Measurements from ENCODE around the gene AGTRAP. TPM values are rescaled to one million over a fixed set of nuclear protein-coding genes. Genes with fewer than 3 reads are reported as not detected.

Gene AGTRAP
- polyA plus RNA-seq, 3 donors = 420 to 938 (median 842) TPM

DNA sequence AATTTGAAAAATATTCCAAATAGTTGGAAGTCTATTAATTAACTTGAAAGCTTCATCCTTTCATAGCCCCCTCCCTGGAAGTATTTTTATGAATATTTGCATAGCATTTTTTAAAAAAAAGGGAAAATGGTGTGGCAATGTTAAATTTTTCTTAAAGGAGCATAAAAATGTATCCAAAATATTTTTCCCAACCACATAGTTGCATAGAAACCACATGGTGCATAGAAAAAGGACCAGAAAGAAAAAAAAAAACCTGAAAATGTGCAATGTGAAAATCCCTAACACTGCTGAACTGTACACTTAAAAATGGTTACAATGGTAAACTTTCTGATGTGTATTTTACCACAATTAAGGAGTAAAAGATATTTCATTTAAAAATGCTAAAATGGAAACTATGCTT, 34.1 kb downstream of the AGTRAP start:
- H3K4me1 Mint-ChIP-seq = peaks cover 6% of the 10 kb centered on the region
- Histone ChIP-seq H3K36me3 (replicated peaks in 1 of 2; ENCODE audit: control insufficient read depth in 1 of 2, insufficient read depth in 2 of 2, low read length in 2 of 2) (no peaks in the 10 kb centered on the region), H3K4me3 (replicated peaks in 1 of 3; ENCODE audit: low read depth in 2 of 3, low read length in 3 of 3) (no peak overlapping the region), H3K4me1 (ENCODE audit: control insufficient read depth in 1 of 2, insufficient read depth in 2 of 2, low read length in 2 of 2) (peaks cover 4 to 10% of the 10 kb centered on the region in 2 donors), H2AFZ (ENCODE audit: insufficient read depth, low read depth, low read length, poor library complexity, severe bottlenecking) (no peak overlapping the region), H3K79me2 (ENCODE audit: insufficient read depth, low read length) (no peaks in the 10 kb centered on the region), H3K4me2 (replicated peaks; ENCODE audit: extremely low read depth, low read length, poor library complexity, severe bottlenecking) (no peak overlapping the region), H3K27me3 (ENCODE audit: control insufficient read depth in 2 of 2, insufficient read depth in 2 of 2, low read length in 2 of 2) (no peaks in the 10 kb centered on the region), H3K9me3 (replicated peaks in 1 of 2; ENCODE audit: control insufficient read depth in 1 of 2, insufficient read depth in 1 of 2, low read length in 2 of 2) (no peaks in the 10 kb centered on the region), H3K27ac (ENCODE audit: low read depth in 1 of 2, low read length in 2 of 2) (no peak overlapping the region), H3K9ac (ENCODE audit: insufficient read depth, low read length, poor library complexity, severe bottlenecking) (no peak overlapping the region), H4K20me1 (ENCODE audit: insufficient read depth, low read length) (no peaks in the 10 kb centered on the region)
- H3K9me3 Mint-ChIP-seq = no peaks in the 10 kb centered on the region
- H3K36me3 Mint-ChIP-seq = no peaks in the 10 kb centered on the region
- no peak for DNase-seq
- H3K4me3 Mint-ChIP-seq = no peak overlapping the region
- TF ChIP-seq, protein P1, sequence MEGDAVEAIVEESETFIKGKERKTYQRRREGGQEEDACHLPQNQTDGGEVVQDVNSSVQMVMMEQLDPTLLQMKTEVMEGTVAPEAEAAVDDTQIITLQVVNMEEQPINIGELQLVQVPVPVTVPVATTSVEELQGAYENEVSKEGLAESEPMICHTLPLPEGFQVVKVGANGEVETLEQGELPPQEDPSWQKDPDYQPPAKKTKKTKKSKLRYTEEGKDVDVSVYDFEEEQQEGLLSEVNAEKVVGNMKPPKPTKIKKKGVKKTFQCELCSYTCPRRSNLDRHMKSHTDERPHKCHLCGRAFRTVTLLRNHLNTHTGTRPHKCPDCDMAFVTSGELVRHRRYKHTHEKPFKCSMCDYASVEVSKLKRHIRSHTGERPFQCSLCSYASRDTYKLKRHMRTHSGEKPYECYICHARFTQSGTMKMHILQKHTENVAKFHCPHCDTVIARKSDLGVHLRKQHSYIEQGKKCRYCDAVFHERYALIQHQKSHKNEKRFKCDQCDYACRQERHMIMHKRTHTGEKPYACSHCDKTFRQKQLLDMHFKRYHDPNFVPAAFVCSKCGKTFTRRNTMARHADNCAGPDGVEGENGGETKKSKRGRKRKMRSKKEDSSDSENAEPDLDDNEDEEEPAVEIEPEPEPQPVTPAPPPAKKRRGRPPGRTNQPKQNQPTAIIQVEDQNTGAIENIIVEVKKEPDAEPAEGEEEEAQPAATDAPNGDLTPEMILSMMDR (IDR thresholded peaks at IDR 0.05) = no peak
- no peak overlapping the region for H3K27ac Mint-ChIP-seq
- H3K27me3 Mint-ChIP-seq (ENCODE audit: low read depth in 3 of 3) = peaks cover 0 to 5% (median 0%) of the 10 kb centered on the region in 3 donors
- intact Hi-C loops (cut with micrococcal nuclease) = no loop called here

DNA sequence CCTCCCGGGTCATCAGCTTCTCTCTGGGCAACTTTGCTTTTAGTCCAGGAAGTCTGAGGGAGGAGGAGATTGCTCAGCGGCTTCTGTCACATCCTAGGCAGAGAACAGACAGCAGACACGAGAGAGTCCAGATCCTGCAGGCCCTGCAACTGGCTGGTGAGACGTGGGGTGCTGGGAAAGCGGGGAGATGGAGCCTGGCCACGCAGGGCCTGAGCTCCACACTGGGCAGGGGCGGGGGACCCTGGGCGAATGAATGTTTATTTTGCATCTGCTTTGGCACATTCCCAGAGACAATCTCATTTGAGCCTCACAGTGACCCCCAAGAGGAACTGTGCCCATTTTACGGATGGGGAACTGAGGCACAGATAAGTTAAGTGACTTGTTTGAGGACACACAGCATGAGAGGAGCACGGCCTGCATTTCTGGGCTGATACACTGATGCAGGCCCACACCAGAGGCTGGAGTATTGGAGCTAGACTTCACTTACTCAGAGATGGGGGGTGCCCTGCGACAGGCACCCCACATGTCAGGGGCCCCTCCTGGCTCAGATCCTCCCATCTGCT, 35.6 kb downstream of the AGTRAP start:
- intact Hi-C loops (cut with micrococcal nuclease) = no loop called here
- Histone ChIP-seq H3K9me3 (replicated peaks in 1 of 2; ENCODE audit: control insufficient read depth in 1 of 2, insufficient read depth in 1 of 2, low read length in 2 of 2) (no peaks in the 10 kb centered on the region), H4K20me1 (ENCODE audit: insufficient read depth, low read length) (no peaks in the 10 kb centered on the region), H3K4me1 (ENCODE audit: control insufficient read depth in 1 of 2, insufficient read depth in 2 of 2, low read length in 2 of 2) (peaks cover 4 to 10% of the 10 kb centered on the region in 2 donors), H2AFZ (ENCODE audit: insufficient read depth, low read depth, low read length, poor library complexity, severe bottlenecking) (no peak overlapping the region), H3K9ac (ENCODE audit: insufficient read depth, low read length, poor library complexity, severe bottlenecking) (no peak overlapping the region), H3K4me3 (replicated peaks in 1 of 3; ENCODE audit: low read depth in 2 of 3, low read length in 3 of 3) (no peak overlapping the region), H3K79me2 (ENCODE audit: insufficient read depth, low read length) (no peaks in the 10 kb centered on the region), H3K4me2 (replicated peaks; ENCODE audit: extremely low read depth, low read length, poor library complexity, severe bottlenecking) (no peak overlapping the region), H3K36me3 (replicated peaks in 1 of 2; ENCODE audit: control insufficient read depth in 1 of 2, insufficient read depth in 2 of 2, low read length in 2 of 2) (no peaks in the 10 kb centered on the region), H3K27me3 (ENCODE audit: control insufficient read depth in 2 of 2, insufficient read depth in 2 of 2, low read length in 2 of 2) (no peaks in the 10 kb centered on the region), H3K27ac (ENCODE audit: low read depth in 1 of 2, low read length in 2 of 2) (no peak overlapping the region)
- no peaks in the 10 kb centered on the region for H3K9me3 Mint-ChIP-seq
- H3K4me1 Mint-ChIP-seq = peaks cover 6% of the 10 kb centered on the region
- WGBS (ENCODE audit: insufficient coverage) = 71% methylated on average over 9 of the region's 11 CpGs
- no peak overlapping the region for H3K27ac Mint-ChIP-seq
- DNase-seq = no peak
- TF ChIP-seq, protein P1 (IDR thresholded peaks at IDR 0.05) = no peak
- no peaks in the 10 kb centered on the region for H3K36me3 Mint-ChIP-seq
- H3K27me3 Mint-ChIP-seq (ENCODE audit: low read depth in 3 of 3) = peaks cover 0 to 5% (median 0%) of the 10 kb centered on the region in 3 donors
- H3K4me3 Mint-ChIP-seq = no peak overlapping the region

Measured in CD14-positive monocyte (primary cell).